ENCODE data around the gene TMEM161A. TPM values are rescaled to one million over a fixed set of nuclear protein-coding genes. Genes with fewer than 3 reads are reported as not detected.

Gene TMEM161A
- total RNA-seq = 31.7 TPM

DNA sequence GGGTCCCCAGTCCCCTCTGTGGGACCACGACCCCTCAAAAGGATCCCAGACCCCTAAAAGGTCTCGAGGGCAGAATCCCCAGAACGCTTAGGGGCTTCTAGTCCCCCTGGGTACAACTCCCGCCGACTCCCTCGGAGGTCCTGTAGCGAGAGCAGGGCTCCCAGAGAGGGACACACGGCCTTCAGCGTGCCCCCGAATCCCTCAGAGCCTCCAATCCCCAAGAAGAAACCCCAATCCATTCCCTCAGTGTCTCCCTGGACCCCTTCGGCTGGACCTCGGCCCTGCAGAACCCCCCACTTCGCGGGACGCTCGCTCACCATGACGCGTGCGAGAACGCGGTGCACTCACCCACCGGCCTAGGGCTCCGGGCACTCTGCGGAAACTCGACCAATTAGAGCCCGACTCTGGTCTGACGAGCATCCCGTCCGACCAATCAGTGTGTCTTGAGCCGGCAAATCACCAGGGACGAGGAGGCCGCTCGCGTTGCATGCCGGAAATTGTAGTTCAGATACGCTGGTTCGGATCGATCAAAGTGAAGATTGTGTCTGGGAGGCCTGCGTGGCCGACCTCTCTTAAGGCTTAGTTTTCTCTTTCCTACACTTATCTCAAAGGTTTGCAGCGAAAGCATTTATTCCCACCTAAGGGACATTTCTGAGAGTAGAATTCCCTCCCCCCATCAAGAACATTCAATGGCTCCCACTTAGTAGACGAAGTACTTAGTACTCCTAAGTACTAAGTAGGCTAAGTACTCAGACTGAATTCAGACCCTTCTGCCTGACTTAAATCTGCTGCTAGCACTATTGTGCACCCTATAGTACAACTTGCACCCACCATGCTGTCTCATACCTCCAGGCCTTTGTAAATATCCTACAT is at the start of gene TMEM161A:
TSS of gene TMEM161A (minus strand) at position 370 of the 873 bp plus-strand sequence. CDS start at position 320, 50 bp downstream.
- no peaks in the 10 kb centered on the region for H3K27me3 ChIP-seq
- intact Hi-C loops (cut with DNase I) = loop anchor here (5.0 kb wide), 1 partner anchor 76 kb away; the partner anchor contains the start of gene SLC25A42

DNA sequence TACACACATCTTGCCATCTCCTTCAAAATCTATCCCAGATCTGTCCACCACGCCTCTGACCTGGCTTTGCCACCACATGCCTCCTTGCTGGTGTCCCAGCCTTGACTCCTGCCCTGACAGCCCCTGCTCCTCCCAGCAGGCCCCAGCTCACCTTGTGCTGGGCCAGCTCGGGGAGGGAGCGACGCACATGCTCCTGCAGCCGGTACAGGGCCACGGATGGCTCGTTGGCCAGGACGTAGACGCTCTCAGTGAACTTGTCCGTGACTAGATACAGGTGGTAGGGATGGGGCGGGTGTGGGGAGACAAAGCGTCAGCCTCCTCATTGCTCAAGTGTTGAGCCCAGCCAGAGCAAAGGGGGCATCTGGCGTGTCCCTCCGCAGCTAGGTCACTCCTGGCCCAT is 48.5 kb upstream of the TMEM161A start:
- no peak overlapping the region for H3K4me3 ChIP-seq
- DNase-seq (ENCODE audit: extremely low spot score in 2 of 2) = no peak
- intact Hi-C loops (cut with DNase I) = no loop called here
- no peaks in the 10 kb centered on the region for H3K9me3 ChIP-seq
- peaks cover 34% of the 10 kb centered on the region for H3K4me1 ChIP-seq
- TF ChIP-seq, protein P1, sequence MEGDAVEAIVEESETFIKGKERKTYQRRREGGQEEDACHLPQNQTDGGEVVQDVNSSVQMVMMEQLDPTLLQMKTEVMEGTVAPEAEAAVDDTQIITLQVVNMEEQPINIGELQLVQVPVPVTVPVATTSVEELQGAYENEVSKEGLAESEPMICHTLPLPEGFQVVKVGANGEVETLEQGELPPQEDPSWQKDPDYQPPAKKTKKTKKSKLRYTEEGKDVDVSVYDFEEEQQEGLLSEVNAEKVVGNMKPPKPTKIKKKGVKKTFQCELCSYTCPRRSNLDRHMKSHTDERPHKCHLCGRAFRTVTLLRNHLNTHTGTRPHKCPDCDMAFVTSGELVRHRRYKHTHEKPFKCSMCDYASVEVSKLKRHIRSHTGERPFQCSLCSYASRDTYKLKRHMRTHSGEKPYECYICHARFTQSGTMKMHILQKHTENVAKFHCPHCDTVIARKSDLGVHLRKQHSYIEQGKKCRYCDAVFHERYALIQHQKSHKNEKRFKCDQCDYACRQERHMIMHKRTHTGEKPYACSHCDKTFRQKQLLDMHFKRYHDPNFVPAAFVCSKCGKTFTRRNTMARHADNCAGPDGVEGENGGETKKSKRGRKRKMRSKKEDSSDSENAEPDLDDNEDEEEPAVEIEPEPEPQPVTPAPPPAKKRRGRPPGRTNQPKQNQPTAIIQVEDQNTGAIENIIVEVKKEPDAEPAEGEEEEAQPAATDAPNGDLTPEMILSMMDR (IDR thresholded peaks at IDR 0.05) = no peak
- no peak for TF ChIP-seq POLR2A (IDR thresholded peaks at IDR 0.05)
- TF ChIP-seq POLR2AphosphoS5 (IDR thresholded peaks at IDR 0.05; ENCODE audit: insufficient read depth in 1 of 2, low read depth in 1 of 2) = no peak
- no peak overlapping the region for H3K27ac ChIP-seq
- H3K27me3 ChIP-seq = no peaks in the 10 kb centered on the region
- peaks cover 0 to 18% of the 10 kb centered on the region in 2 donors for H3K36me3 ChIP-seq

More for the DNA sequence above, at the start of gene TMEM161A:
- Histone ChIP-seq H3K9me3 (no peaks in the 10 kb centered on the region), H3K4me3 (peak within 1 kb of the TSS; percentile 68 to 95), H3K36me3 (no peaks in the 10 kb centered on the region), H3K4me1 (peaks cover 28% of the 10 kb centered on the region), H3K27ac (peak within 1 kb of the TSS; percentile 72)
- peak in 1 of 2 donors; percentile 48 for TF ChIP-seq POLR2A (IDR thresholded peaks at IDR 0.05)
- TF ChIP-seq, protein P1 (IDR thresholded peaks at IDR 0.05) = no peak
- peak; percentile 89 to 91 for TF ChIP-seq POLR2AphosphoS5 (IDR thresholded peaks at IDR 0.05; ENCODE audit: insufficient read depth in 1 of 2, low read depth in 1 of 2)
- DNase-seq (ENCODE audit: extremely low spot score in 2 of 2) = peak in 1 of 2 donors; percentile 98

DNA sequence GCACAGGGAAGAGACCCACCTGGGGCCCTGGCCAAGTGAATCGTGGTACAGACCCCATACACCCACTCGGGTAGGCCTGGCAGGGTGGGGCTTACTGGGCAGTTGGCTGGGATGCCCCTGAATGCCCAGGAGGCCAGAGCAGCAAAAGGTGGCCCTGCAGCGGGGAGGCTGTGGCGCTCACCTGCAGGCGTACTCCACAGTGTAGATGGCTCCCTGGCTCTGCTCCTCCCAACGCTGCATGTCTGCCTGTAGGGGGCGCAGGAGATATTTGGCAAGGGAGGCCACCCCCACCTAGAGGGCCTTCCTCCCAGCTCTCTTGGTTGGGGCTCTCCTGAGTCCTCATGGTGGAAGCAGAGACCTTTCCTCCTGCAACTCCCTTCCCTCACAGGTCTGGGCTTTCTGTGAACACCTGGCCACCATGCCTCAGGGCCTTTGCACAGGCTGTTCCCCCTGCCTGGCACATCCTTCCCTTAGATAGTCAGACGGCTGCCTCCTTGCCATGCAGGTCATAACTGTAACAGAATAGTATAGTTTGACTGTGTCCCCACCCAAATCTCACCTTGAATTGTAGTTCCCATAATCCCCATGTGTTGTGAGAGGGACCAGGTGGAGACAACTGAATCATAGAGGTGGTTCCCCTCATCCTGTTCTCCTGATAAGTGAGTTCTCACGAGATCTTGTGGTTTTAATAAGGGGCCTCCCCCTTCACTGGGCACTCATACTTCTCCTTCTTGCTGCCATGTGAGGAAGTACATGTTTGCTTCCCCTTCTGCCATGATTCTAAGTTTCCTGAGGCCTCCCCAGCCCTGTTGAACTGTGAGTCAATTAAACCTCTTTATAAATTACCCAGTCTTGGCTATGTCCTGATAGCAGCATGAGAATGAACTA is 47.8 kb upstream of the TMEM161A start:
- H3K9me3 ChIP-seq = no peaks in the 10 kb centered on the region
- no peak overlapping the region for H3K27ac ChIP-seq
- no peak for DNase-seq (ENCODE audit: extremely low spot score in 2 of 2)
- intact Hi-C loops (cut with DNase I) = no loop called here
- H3K4me1 ChIP-seq = peaks cover 29% of the 10 kb centered on the region
- no peak overlapping the region for H3K4me3 ChIP-seq
- H3K27me3 ChIP-seq = no peaks in the 10 kb centered on the region
- TF ChIP-seq POLR2A (IDR thresholded peaks at IDR 0.05) (no peak), POLR2AphosphoS5 (IDR thresholded peaks at IDR 0.05; ENCODE audit: insufficient read depth in 1 of 2, low read depth in 1 of 2) (no peak)
- H3K36me3 ChIP-seq = peaks cover 0 to 19% of the 10 kb centered on the region in 2 donors

DNA sequence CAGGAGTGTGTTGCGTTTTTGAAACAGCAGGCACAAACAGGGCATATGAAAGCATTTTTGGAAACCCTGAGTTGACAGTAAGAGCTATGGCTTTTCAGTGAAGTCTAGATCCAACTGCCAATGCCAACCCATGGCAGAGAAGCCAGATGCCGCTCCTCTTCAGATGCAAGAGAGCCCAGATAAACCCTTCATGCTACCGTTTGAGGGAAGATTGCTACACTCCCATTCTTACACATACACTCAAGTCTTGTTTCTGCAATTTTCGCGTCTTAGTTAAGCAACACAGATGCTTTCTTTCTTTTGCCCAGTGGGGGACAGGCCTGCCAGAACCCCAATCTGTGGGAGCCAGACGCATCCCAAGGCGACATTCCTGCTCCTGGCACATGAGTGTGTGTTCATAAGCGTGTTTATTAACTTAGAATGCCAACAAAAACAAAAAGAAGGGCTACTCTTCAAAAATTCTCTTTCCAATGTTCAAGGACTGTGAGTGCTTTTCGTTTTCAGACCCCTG is 43.3 kb upstream of the TMEM161A start:
- intact Hi-C loops (cut with DNase I) = no loop called here
- TF ChIP-seq POLR2A (IDR thresholded peaks at IDR 0.05) (no peak), POLR2AphosphoS5 (IDR thresholded peaks at IDR 0.05; ENCODE audit: insufficient read depth in 1 of 2, low read depth in 1 of 2) (no peak)
- TF ChIP-seq, protein P1 (IDR thresholded peaks at IDR 0.05) = no peak

More for the DNA sequence above, 43.3 kb upstream of the TMEM161A start:
- Histone ChIP-seq H3K27me3 (no peaks in the 10 kb centered on the region), H3K4me1 (no peaks in the 10 kb centered on the region), H3K27ac (no peak overlapping the region), H3K36me3 (peaks cover 0 to 34% of the 10 kb centered on the region in 2 donors), H3K9me3 (peaks cover 5% of the 10 kb centered on the region), H3K4me3 (no peak overlapping the region)
- DNase-seq (ENCODE audit: extremely low spot score in 2 of 2) = no peak
